NB4 (cell line): ENCODE measurements around the gene SDSL.

Experiments used
- DNase-seq: peaks from one replicate; pipeline ENCODE4 v3.0.0; 2010; ENCODE audit warnings: low read depth
- H3K4me3 ChIP-seq: one replicate; pipeline ENCODE4 v1.5.1; 2011; ENCODE audit warnings: mild to moderate bottlenecking, low read depth, low read length, moderate library complexity
- CTCF ChIP-seq: IDR thresholded peaks from one replicate; pipeline ENCODE4 v1.5.1; 2012; ENCODE audit warnings: low read depth, low read length
- MYC ChIP-seq: IDR thresholded peaks from 2 replicates; pipeline ENCODE4 v1.6.1; 2011; ENCODE audit warnings: low read depth, low read length
- POLR2A ChIP-seq: IDR thresholded peaks from 2 replicates; pipeline ENCODE4 v1.6.1; 2011; ENCODE audit warnings: mild to moderate bottlenecking; ENCODE audit not compliant: insufficient read length; ENCODE audit errors: extremely low read depth
- TF ChIP-seq, protein P1 (sequence below): IDR thresholded peaks from 2 replicates; pipeline ENCODE4 v1.6.1; 2011; ENCODE audit warnings: low read depth, low read length

Gene SDSL

GRCh38 chr12:113466454-113467141, 44.4 kb downstream of the SDSL start:
- DNase-seq = no peak
- TF ChIP-seq MYC = no peak
- TF ChIP-seq POLR2A = no peak
- TF ChIP-seq, protein P1, sequence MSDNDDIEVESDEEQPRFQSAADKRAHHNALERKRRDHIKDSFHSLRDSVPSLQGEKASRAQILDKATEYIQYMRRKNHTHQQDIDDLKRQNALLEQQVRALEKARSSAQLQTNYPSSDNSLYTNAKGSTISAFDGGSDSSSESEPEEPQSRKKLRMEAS = no peak
- no peak for TF ChIP-seq CTCF
- no peak overlapping the region for H3K4me3 ChIP-seq

- TF ChIP-seq, protein P1 = no peak
- TF ChIP-seq CTCF = no peak
- TF ChIP-seq MYC = no peak
- TF ChIP-seq POLR2A = no peak
- no peak for DNase-seq
- H3K4me3 ChIP-seq = no peak overlapping the region
These were observed 44.9 kb downstream of the SDSL start for GRCh38 chr12:113467142-113467501.

DNA sequence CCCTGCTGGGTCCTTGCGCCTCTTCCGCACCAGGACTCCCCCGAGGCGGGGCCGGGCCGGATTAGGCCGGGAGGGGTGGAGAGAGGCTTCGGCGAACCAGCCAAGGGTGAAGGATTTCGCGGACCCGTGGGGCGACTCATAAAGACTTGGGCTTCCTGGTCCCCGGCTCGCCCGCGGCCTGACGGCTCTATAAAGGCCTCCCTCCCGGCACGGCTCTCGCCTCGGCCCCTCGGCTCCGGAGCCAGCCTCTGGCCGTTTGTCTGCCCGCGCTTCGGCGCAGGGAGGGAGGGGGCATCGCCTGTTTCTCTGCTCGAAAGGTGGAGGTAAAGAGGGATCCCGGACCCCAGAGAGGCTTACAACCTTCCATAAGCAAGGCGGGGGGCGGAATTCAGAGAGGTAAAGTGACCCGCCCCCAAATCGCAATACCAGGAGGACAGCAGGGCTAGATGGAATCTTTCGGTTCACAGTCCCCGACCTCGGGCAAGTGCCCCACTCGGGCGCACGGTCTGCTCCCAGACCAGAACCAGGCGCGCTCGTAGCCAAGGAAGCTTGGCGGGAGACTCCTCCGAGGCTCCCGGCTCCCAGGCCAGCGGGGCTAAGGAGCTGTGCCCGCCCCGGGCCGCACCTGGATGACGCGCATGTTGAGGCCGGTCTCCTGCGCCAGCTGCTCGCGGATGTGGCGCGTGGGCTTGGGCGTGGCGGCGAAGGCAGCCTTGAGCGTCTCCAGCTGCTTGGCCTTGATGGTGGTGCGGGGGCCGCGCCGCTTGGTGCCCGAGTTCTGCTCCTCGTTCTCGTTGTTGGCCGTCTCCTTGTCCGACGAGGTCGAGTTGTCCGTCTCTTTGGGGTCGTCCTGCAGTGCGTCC, 45.6 kb downstream of the SDSL start:
- H3K4me3 ChIP-seq = no peak overlapping the region

GRCh38 chr12:113468365-113469223, 46.4 kb downstream of the SDSL start:
- no peak for DNase-seq
- TF ChIP-seq POLR2A (no peak), MYC (no peak), CTCF (no peak)
- TF ChIP-seq, protein P1 = no peak
- no peak overlapping the region for H3K4me3 ChIP-seq

More for the DNA sequence above, 45.6 kb downstream of the SDSL start:
- TF ChIP-seq POLR2A (no peak), MYC (no peak), CTCF (no peak)
- TF ChIP-seq, protein P1 = no peak
- DNase-seq = no peak

DNA sequence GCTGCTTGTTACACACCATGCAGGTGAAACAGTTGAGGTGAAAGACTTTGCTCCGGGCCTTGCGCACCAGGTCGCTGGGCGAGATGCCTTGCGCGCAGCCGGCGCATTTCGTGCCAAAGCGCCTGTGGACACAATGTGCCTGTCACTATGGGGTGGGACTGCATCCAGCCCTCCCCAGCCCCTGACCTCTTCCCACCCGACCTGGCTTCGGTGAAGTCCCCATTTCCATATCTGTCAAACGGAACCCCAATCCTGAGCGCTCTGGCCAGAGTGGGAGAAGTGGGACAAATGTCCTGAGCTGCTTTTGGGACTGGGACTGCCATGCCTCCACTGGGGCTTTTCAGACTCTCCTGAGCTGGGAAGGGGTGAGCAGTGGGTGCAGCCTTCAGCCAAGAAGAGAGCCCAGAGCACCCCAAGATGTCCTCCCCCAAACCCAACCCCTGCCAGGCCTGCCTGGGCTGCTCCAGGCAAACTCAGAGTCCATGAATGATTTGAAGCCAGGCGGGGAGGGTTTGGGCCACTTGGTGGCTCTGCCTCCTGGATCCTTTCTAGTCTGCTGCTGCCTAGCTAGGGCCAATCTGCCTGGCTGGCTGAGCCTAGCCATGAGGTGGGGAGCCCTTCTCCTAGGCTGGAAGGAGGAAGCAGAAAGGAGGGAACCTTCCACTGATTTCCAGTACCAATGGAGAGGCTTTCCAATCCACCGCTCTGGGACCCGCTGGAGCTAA, 47.2 kb downstream of the SDSL start:
- TF ChIP-seq, protein P1 = no peak
- TF ChIP-seq MYC = no peak
- TF ChIP-seq CTCF = no peak
- no peak overlapping the region for H3K4me3 ChIP-seq
- no peak for DNase-seq
